Caco-2 (cell line): ENCODE data around the gene GNL2. TPM values are rescaled to one million over a fixed set of nuclear protein-coding genes. Genes with fewer than 3 reads are reported as not detected.

ENCODE experiments used
- BruUV-seq: library from RNA; stranded (reverse); fragments of 400-500 nt; replicated peaks from 2 replicates; lab custom pipeline; 2021; lab: Mats Ljungman, UMichigan
- CTCF ChIA-PET: fragments of 300-600 bp; sonication (Branson Sonifier 250); formaldehyde crosslinking; loops from one replicate; lab custom pipeline; 2022; ENCODE audit warnings: antibody characterized with exemption; lab: Charles Lee
- POLR2A ChIA-PET: fragments of 300-600 bp; sonication (Branson Sonifier 250); formaldehyde crosslinking; loops from one replicate; lab custom pipeline; 2022; ENCODE audit warnings: antibody characterized with exemption; lab: Charles Lee
- DNase-seq, 2 experiments: peaks; one replicate each; pipeline versions ENCODE4 v3.0.0 to v3.0.0-alpha.2; 2020 to 2022
- H3K27me3 ChIP-seq: replicated peaks from 2 replicates; pipeline ENCODE4 v1.6.0; 2011; ENCODE audit warnings: low read length; ENCODE audit not compliant: control insufficient read depth, insufficient read depth
- H3K36me3 ChIP-seq: 2 replicates; pipeline ENCODE4 v1.5.1; 2011; ENCODE audit warnings: low read length; ENCODE audit not compliant: control insufficient read depth, insufficient read depth
- H3K4me1 ChIP-seq: fragments of 250-450 bp; sonication (Bioruptor Pico); 2 replicates; pipeline ENCODE4 v1.5.1; 2020; ENCODE audit warnings: mild to moderate bottlenecking
- H3K4me3 ChIP-seq: 2 replicates; pipeline ENCODE4 v1.5.1; 2011; ENCODE audit warnings: low read depth, mild to moderate bottlenecking, control low read depth, low read length
- H3K9me3 ChIP-seq: fragments of 250-450 bp; sonication (Bioruptor Pico); 2 replicates; pipeline ENCODE4 v1.5.1; 2020; ENCODE audit warnings: mild to moderate bottlenecking, moderate library complexity
- H3K27ac Mint-ChIP-seq: one replicate; pipeline ENCODE4 v1.8.0; 2022; ENCODE audit warnings: mixed read lengths; ENCODE audit not compliant: unreplicated experiment
- H3K27me3 Mint-ChIP-seq: one replicate; pipeline ENCODE4 v1.8.0; 2022; ENCODE audit warnings: mixed read lengths; ENCODE audit not compliant: insufficient read depth, unreplicated experiment
- H3K36me3 Mint-ChIP-seq: one replicate; pipeline ENCODE4 v1.8.0; 2022; ENCODE audit warnings: mild to moderate bottlenecking, mixed read lengths; ENCODE audit not compliant: insufficient read depth, unreplicated experiment
- H3K4me1 Mint-ChIP-seq: one replicate; pipeline ENCODE4 v1.8.0; 2022; ENCODE audit warnings: low read depth, mixed read lengths; ENCODE audit not compliant: unreplicated experiment
- H3K4me3 Mint-ChIP-seq: one replicate; pipeline ENCODE4 v1.8.0; 2022; ENCODE audit warnings: mild to moderate bottlenecking, moderate library complexity, mixed read lengths; ENCODE audit not compliant: unreplicated experiment
- H3K9me3 Mint-ChIP-seq: one replicate; pipeline ENCODE4 v1.8.0; 2022; ENCODE audit warnings: mixed read lengths; ENCODE audit not compliant: unreplicated experiment
- CTCF ChIP-seq, 2 experiments: fragments of 200-600 bp in 1 of 2; IDR thresholded peaks; 1 replicate in 1 of 2; 2 replicates in 1 of 2; pipeline versions ENCODE4 v1.5.1 to v1.8.0; 2011 to 2022; ENCODE audit warnings: antibody characterized with exemption in 1 of 2, control low read depth in 1 of 2, inconsistent platforms in 1 of 2, low read depth in 1 of 2, low read length in 1 of 2, mild to moderate bottlenecking in 1 of 2, moderate library complexity in 1 of 2; ENCODE audit not compliant: insufficient read depth in 1 of 2, severe bottlenecking in 1 of 2, unreplicated experiment in 1 of 2
- intact Hi-C: fragments of 100-400 bp; cut with micrococcal nuclease; formaldehyde crosslinking; loops from one replicate; pipeline ENCODE4 v1.10.0; 2022; ENCODE audit not compliant: unreplicated experiment
- total RNA-seq: library from RNA; stranded (reverse); gene quantifications from 2 replicates; pipeline ENCODE4 v1.2.3, GENCODE V29; 2022

GNL2 gene
- total RNA-seq, 1 experiment from 2014 or later, result 51.6 TPM

- no peak overlapping the region for H3K4me3 ChIP-seq
- no peaks in the 10 kb centered on the region for H3K27me3 Mint-ChIP-seq
- no peaks in the 10 kb centered on the region for H3K36me3 ChIP-seq
- no peak overlapping the region for H3K27ac Mint-ChIP-seq
- no peaks in the 10 kb centered on the region for H3K9me3 Mint-ChIP-seq
- peaks cover 17% of the 10 kb centered on the region for H3K4me1 ChIP-seq
- intact Hi-C loops, result no loop called here
- H3K9me3 ChIP-seq, result no peaks in the 10 kb centered on the region
- BruUV-seq, result no TSS peak
- ChIA-PET POLR2A (interaction anchor here (0.6 kb wide), 1 partner anchor 15 kb away, joined by 11 read pairs; no protein-coding TSS in a partner anchor), CTCF (no interaction called here)
- H3K27me3 ChIP-seq, result no peaks in the 10 kb centered on the region
- H3K36me3 Mint-ChIP-seq, result peaks cover 53% of the 10 kb centered on the region
- DNase-seq, result no peak
- H3K4me1 Mint-ChIP-seq, result peaks cover 11% of the 10 kb centered on the region
- no peak overlapping the region for H3K4me3 Mint-ChIP-seq
- TF ChIP-seq CTCF (IDR thresholded peaks at IDR 0.05; ENCODE audit: insufficient read depth in 1 of 2, low read depth in 1 of 2, low read length in 1 of 2, severe bottlenecking in 1 of 2, unreplicated experiment in 1 of 2), result no peak
These were observed 30.8 kb downstream of the GNL2 start for GRCh38 chr1:37564892-37565291.

GRCh38 chr1:37562984-37563383 is 32.8 kb downstream of the GNL2 start:
- Mint-ChIP-seq H3K27ac (no peak overlapping the region), H3K27me3 (no peaks in the 10 kb centered on the region), H3K4me3 (no peak overlapping the region), H3K4me1 (peaks cover 11% of the 10 kb centered on the region), H3K36me3 (peaks cover 34% of the 10 kb centered on the region), H3K9me3 (no peaks in the 10 kb centered on the region)
- intact Hi-C loops, result no loop called here
- no TSS peak for BruUV-seq
- CTCF ChIA-PET, result no interaction called here
- no peak for DNase-seq
- no peaks in the 10 kb centered on the region for H3K9me3 ChIP-seq
- H3K4me3 ChIP-seq, result no peak overlapping the region
- H3K36me3 ChIP-seq, result no peaks in the 10 kb centered on the region
- no peak for TF ChIP-seq CTCF (IDR thresholded peaks at IDR 0.05; ENCODE audit: insufficient read depth in 1 of 2, low read depth in 1 of 2, low read length in 1 of 2, severe bottlenecking in 1 of 2, unreplicated experiment in 1 of 2)
- peaks cover 17% of the 10 kb centered on the region for H3K4me1 ChIP-seq
- H3K27me3 ChIP-seq, result no peaks in the 10 kb centered on the region
- POLR2A ChIA-PET, result no interaction called here

GRCh38 chr1:37561133-37562132 is 34.3 kb downstream of the GNL2 start:
- Mint-ChIP-seq H3K27me3 (no peaks in the 10 kb centered on the region), H3K4me3 (peak overlapping the region; percentile 52), H3K36me3 (peaks cover 18% of the 10 kb centered on the region), H3K4me1 (peaks cover 11% of the 10 kb centered on the region), H3K27ac (peak overlapping the region; percentile 12), H3K9me3 (no peaks in the 10 kb centered on the region)
- Histone ChIP-seq H3K27me3 (no peaks in the 10 kb centered on the region), H3K4me1 (peaks cover 17% of the 10 kb centered on the region), H3K36me3 (no peaks in the 10 kb centered on the region), H3K9me3 (no peaks in the 10 kb centered on the region), H3K4me3 (no peak overlapping the region)
- DNase-seq, result peak; percentile 18 to 52
- ChIA-PET POLR2A (interaction anchor here (0.5 kb wide), 1 partner anchor 13 kb away, joined by 3 read pairs; no protein-coding TSS in a partner anchor), CTCF (no interaction called here)
- no TSS peak for BruUV-seq
- intact Hi-C loops, result no loop called here
- peak; percentile 19 to 25 for TF ChIP-seq CTCF (IDR thresholded peaks at IDR 0.05; ENCODE audit: insufficient read depth in 1 of 2, low read depth in 1 of 2, low read length in 1 of 2, severe bottlenecking in 1 of 2, unreplicated experiment in 1 of 2)
